Large intestine (tissue), 12 donors: ENCODE results near the gene TSPAN5. TPM values are rescaled to one million over a fixed set of nuclear protein-coding genes. Genes with fewer than 3 reads are reported as not detected.
"Not testable (repeated sequence)": the region's sequence is repeated elsewhere in the genome, so short reads cannot be mapped to it uniquely, and the experiment has no call there.

Experiments
- DNase-seq, 2 donors: peaks; one replicate each; pipeline versions ENCODE4 v3.0.0 to v3.0.0-alpha.2; 2013
- H3K27ac ChIP-seq: one replicate; pipeline ENCODE4 v1.5.1; 2013; ENCODE audit warnings: low read length
- H3K27me3 ChIP-seq: 2 replicates; pipeline ENCODE4 v1.6.1; 2013; ENCODE audit warnings: low read length; ENCODE audit not compliant: control insufficient read depth, insufficient read depth
- H3K36me3 ChIP-seq: 2 replicates; pipeline ENCODE4 v1.6.1; 2013; ENCODE audit warnings: low read length; ENCODE audit not compliant: control insufficient read depth, insufficient read depth
- H3K4me1 ChIP-seq: one replicate; pipeline ENCODE4 v1.6.1; 2013; ENCODE audit warnings: low read length; ENCODE audit not compliant: control insufficient read depth, insufficient read depth
- H3K4me3 ChIP-seq: one replicate; pipeline ENCODE4 v1.5.1; 2013; ENCODE audit warnings: low read length
- H3K9me3 ChIP-seq: one replicate; pipeline ENCODE4 v1.6.1; 2013; ENCODE audit warnings: mild to moderate bottlenecking, low read depth, low read length, moderate library complexity; ENCODE audit not compliant: control insufficient read depth
- WGBS: methylation state at CpG from one replicate; pipeline ENCODE4 v1.1.5; 2013; ENCODE audit warnings: low lambda C conversion rate; ENCODE audit not compliant: insufficient coverage; 5-methylcytosine and 5-hydroxymethylcytosine counted together
- long read RNA-seq, 11 donors: transcript quantifications; one replicate each; lab custom pipeline, GENCODE V29; 2026
- polyA plus RNA-seq: library from polyadenylated mRNA; unstranded; fragments of 120-200 nt; gene quantifications from one replicate; pipeline ENCODE4 v1.2.1, GENCODE V29; 2013

The TSPAN5 gene
- 9.9 TPM for polyA plus RNA-seq
- long read RNA-seq, donor 1, partial matches to known transcripts, result 0 of 1 reads
- long read RNA-seq, donor 1, other reads (novel, unspliced or antisense), result 0 of 1 reads
- long read RNA-seq, donor 2, partial matches to known transcripts, result 0 of 3 reads
- long read RNA-seq, donor 2, other reads (novel, unspliced or antisense), result 0 of 3 reads
- long read RNA-seq, donor 3, partial matches to known transcripts, result 0 of 3 reads
- long read RNA-seq, donor 3, other reads (novel, unspliced or antisense), result 0 of 3 reads
- long read RNA-seq, donor 4, partial matches to known transcripts, result 0 of 1 reads
- long read RNA-seq, donor 4, other reads (novel, unspliced or antisense), result 0 of 1 reads
- long read RNA-seq, donor 5, full-length matches to known transcripts, result 4 of 4 reads
- long read RNA-seq, donor 5, partial matches to known transcripts, result 0 of 4 reads
- long read RNA-seq, donor 5, other reads (novel, unspliced or antisense), result 0 of 4 reads
- long read RNA-seq, donor 6, partial matches to known transcripts, result 5 of 7 reads
- long read RNA-seq, donor 6, other reads (novel, unspliced or antisense), result 0 of 7 reads
- long read RNA-seq, donor 7, partial matches to known transcripts, result 0 of 4 reads
- long read RNA-seq, donor 7, other reads (novel, unspliced or antisense), result 0 of 4 reads
- long read RNA-seq, donor 8, full-length matches to known transcripts, result 5 of 12 reads
- long read RNA-seq, donor 8, partial matches to known transcripts, result 7 of 12 reads
- long read RNA-seq, donor 8, other reads (novel, unspliced or antisense), result 0 of 12 reads
- long read RNA-seq, donor 9, transcript TSPAN5-201 (8 exons, 3,365 nt), result major isoform, 6 of 7 reads
- long read RNA-seq, donor 9, partial matches to known transcripts, result 0 of 7 reads
- long read RNA-seq, donor 9, other reads (novel, unspliced or antisense), result 0 of 7 reads
- long read RNA-seq, donor 10, transcript TSPAN5-201 (8 exons, 3,365 nt), result major isoform, 7 of 7 reads
- long read RNA-seq, donor 10, partial matches to known transcripts, result 0 of 7 reads
- long read RNA-seq, donor 10, other reads (novel, unspliced or antisense), result 0 of 7 reads
- long read RNA-seq, donor 11, full-length matches to known transcripts, result 6 of 6 reads
- long read RNA-seq, donor 11, partial matches to known transcripts, result 0 of 6 reads
- long read RNA-seq, donor 11, other reads (novel, unspliced or antisense), result 0 of 6 reads

- DNase-seq, result peak; percentile 68 to 91
- no peaks in the 10 kb centered on the region for H3K36me3 ChIP-seq
- H3K4me3 ChIP-seq, result peak within 1 kb of the TSS; percentile 86
- peak within 1 kb of the TSS; percentile 83 for H3K27ac ChIP-seq
- H3K9me3 ChIP-seq, result no peaks in the 10 kb centered on the region
- peaks cover 24% of the 10 kb centered on the region for H3K4me1 ChIP-seq
- peaks cover 25% of the 10 kb centered on the region for H3K27me3 ChIP-seq
- no CpG with 5 or more reads among the region's 113 CpGs for WGBS
Observed at GRCh38 chr4:98658287-98659105, at the start of gene TSPAN5. Gene TSPAN5, minus strand, starts transcription at chr4:98658611.

- DNase-seq, result no peak
- Histone ChIP-seq H3K27ac (no peak overlapping the region), H3K27me3 (no peaks in the 10 kb centered on the region), H3K9me3 (no peaks in the 10 kb centered on the region), H3K36me3 (no peaks in the 10 kb centered on the region), H3K4me3 (no peak overlapping the region), H3K4me1 (no peaks in the 10 kb centered on the region)
- WGBS, result no CpG with 5 or more reads among the region's 1 CpG
Observed at GRCh38 chr4:98706935-98707334, 48.5 kb upstream of the TSPAN5 start.

- H3K27me3 ChIP-seq, result no peaks in the 10 kb centered on the region
- whole genome bisulfite sequencing, result 92% methylated on average over 2 of the region's 4 CpGs
- DNase-seq, result no peak
- H3K9me3 ChIP-seq, result no peaks in the 10 kb centered on the region
- no peak overlapping the region for H3K27ac ChIP-seq
- H3K4me3 ChIP-seq, result no peak overlapping the region
- H3K4me1 ChIP-seq, result no peaks in the 10 kb centered on the region
- H3K36me3 ChIP-seq, result no peaks in the 10 kb centered on the region
Observed at GRCh38 chr4:98706200-98706813, 47.9 kb upstream of the TSPAN5 start.

- not testable (repeated sequence) for H3K27me3 ChIP-seq, H3K36me3 ChIP-seq, H3K9me3 ChIP-seq, H3K4me1 ChIP-seq, H3K4me3 ChIP-seq, H3K27ac ChIP-seq, DNase-seq
- no CpG with 5 or more reads among the region's 3 CpGs for WGBS
Observed at GRCh38 chr4:98705586-98705985, 47.2 kb upstream of the TSPAN5 start.

GRCh38 chr4:98700656-98701055, 42.2 kb upstream of the TSPAN5 start:
- Histone ChIP-seq H3K36me3 (no peaks in the 10 kb centered on the region), H3K27me3 (no peaks in the 10 kb centered on the region), H3K4me1 (no peaks in the 10 kb centered on the region), H3K4me3 (no peak overlapping the region), H3K9me3 (no peaks in the 10 kb centered on the region), H3K27ac (no peak overlapping the region)
- no peak for DNase-seq
- WGBS, result 100% methylated on average over 1 of the region's 3 CpGs

GRCh38 chr4:98694076-98694475, 35.7 kb upstream of the TSPAN5 start:
- no peak overlapping the region for H3K27ac ChIP-seq
- no peak for DNase-seq
- no peaks in the 10 kb centered on the region for H3K4me1 ChIP-seq
- no CpG with 5 or more reads among the region's 10 CpGs for WGBS
- H3K36me3 ChIP-seq, result no peaks in the 10 kb centered on the region
- no peaks in the 10 kb centered on the region for H3K27me3 ChIP-seq
- no peak overlapping the region for H3K4me3 ChIP-seq
- H3K9me3 ChIP-seq, result no peaks in the 10 kb centered on the region

- H3K4me3 ChIP-seq, result no peak overlapping the region
- DNase-seq, result no peak
- H3K9me3 ChIP-seq, result no peaks in the 10 kb centered on the region
- H3K36me3 ChIP-seq, result no peaks in the 10 kb centered on the region
- no peaks in the 10 kb centered on the region for H3K27me3 ChIP-seq
- WGBS, result 86% methylated on average over 1 of the region's 7 CpGs
- no peak overlapping the region for H3K27ac ChIP-seq
- no peaks in the 10 kb centered on the region for H3K4me1 ChIP-seq
Observed at GRCh38 chr4:98692411-98692810, 34.0 kb upstream of the TSPAN5 start.

- no peaks in the 10 kb centered on the region for H3K36me3 ChIP-seq
- H3K4me1 ChIP-seq, result no peaks in the 10 kb centered on the region
- H3K27ac ChIP-seq, result no peak overlapping the region
- DNase-seq, result no peak
- no peak overlapping the region for H3K4me3 ChIP-seq
- H3K9me3 ChIP-seq, result no peaks in the 10 kb centered on the region
- whole genome bisulfite sequencing, result no CpG with 5 or more reads among the region's 4 CpGs
- no peaks in the 10 kb centered on the region for H3K27me3 ChIP-seq
Observed at GRCh38 chr4:98691588-98691987, 33.2 kb upstream of the TSPAN5 start.

GRCh38 chr4:98689507-98690174, 31.2 kb upstream of the TSPAN5 start:
- Histone ChIP-seq H3K4me3 (no peak overlapping the region), H3K4me1 (no peaks in the 10 kb centered on the region), H3K9me3 (no peaks in the 10 kb centered on the region), H3K27me3 (no peaks in the 10 kb centered on the region), H3K27ac (no peak overlapping the region), H3K36me3 (no peaks in the 10 kb centered on the region)
- no peak for DNase-seq
- no CpG with 5 or more reads among the region's 4 CpGs for WGBS
